ENCODE results near the gene AATF. TPM values are rescaled to one million over a fixed set of nuclear protein-coding genes. Genes with fewer than 3 reads are reported as not detected.

The AATF gene
- total RNA-seq, 6 experiments from 2014 or later: 13.2 to 19.5 (median 16.7) TPM

- DNase-seq: no peak
- peaks cover 0 to 23% (median 4%) of the 10 kb centered on the region in 4 donors for H3K36me3 ChIP-seq
- TF ChIP-seq CTCF (IDR thresholded peaks at IDR 0.05) (no peak), POLR2A (IDR thresholded peaks at IDR 0.05) (no peak)
- no peaks in the 10 kb centered on the region for H3K9me3 ChIP-seq
- no CpG with 5 or more reads among the region's 8 CpGs for WGBS (ENCODE audit: insufficient coverage, low coverage, low lambda C conversion rate, missing lambda C conversion rate)
- H3K4me3 ChIP-seq: no peak overlapping the region
- ATAC-seq: no peak
- intact Hi-C loops (cut with DNase I): no loop called here
- no peaks in the 10 kb centered on the region for H3K4me1 ChIP-seq
- no peak overlapping the region for H3K27ac ChIP-seq
- H3K27me3 ChIP-seq: no peaks in the 10 kb centered on the region
Observed at GRCh38 chr17:37082311-37082860, 133.6 kb downstream of the AATF start.

- no peak for ATAC-seq
- TF ChIP-seq CTCF (IDR thresholded peaks at IDR 0.05): no peak
- TF ChIP-seq POLR2A (IDR thresholded peaks at IDR 0.05): no peak
- WGBS (ENCODE audit: insufficient coverage, low coverage, low lambda C conversion rate, missing lambda C conversion rate): 89% methylated on average over 3 of the region's 4 CpGs
- peaks cover 0 to 29% (median 6%) of the 10 kb centered on the region in 4 donors for H3K36me3 ChIP-seq
- no peak overlapping the region for H3K4me3 ChIP-seq
- no peaks in the 10 kb centered on the region for H3K4me1 ChIP-seq
- no peak for DNase-seq
- no peak overlapping the region for H3K27ac ChIP-seq
- no peaks in the 10 kb centered on the region for H3K9me3 ChIP-seq
- intact Hi-C loops (cut with DNase I): no loop called here
- H3K27me3 ChIP-seq: no peaks in the 10 kb centered on the region
Observed at GRCh38 chr17:37082985-37083384, 134.2 kb downstream of the AATF start.

GRCh38 chr17:37083456-37083855 lies 134.7 kb downstream of the AATF start:
- no peaks in the 10 kb centered on the region for H3K27me3 ChIP-seq
- no peak overlapping the region for H3K27ac ChIP-seq

GRCh38 chr17:37084372-37084771 lies 135.6 kb downstream of the AATF start:
- no peak overlapping the region for H3K4me3 ChIP-seq
- no peaks in the 10 kb centered on the region for H3K27me3 ChIP-seq
- H3K36me3 ChIP-seq: peaks cover 0 to 42% (median 7%) of the 10 kb centered on the region in 4 donors
- H3K27ac ChIP-seq: no peak overlapping the region
- intact Hi-C loops (cut with DNase I): no loop called here
- 60% methylated on average over 5 of the region's 5 CpGs for WGBS (ENCODE audit: insufficient coverage, low coverage, low lambda C conversion rate, missing lambda C conversion rate)
- no peaks in the 10 kb centered on the region for H3K9me3 ChIP-seq
- DNase-seq (no peak), ATAC-seq (no peak)
- TF ChIP-seq CTCF (IDR thresholded peaks at IDR 0.05) (no peak), POLR2A (IDR thresholded peaks at IDR 0.05) (no peak)
- no peaks in the 10 kb centered on the region for H3K4me1 ChIP-seq

More at GRCh38 chr17:37083456-37083855, 134.7 kb downstream of the AATF start:
- H3K4me3 ChIP-seq: no peak overlapping the region
- H3K36me3 ChIP-seq: peaks cover 0 to 34% (median 7%) of the 10 kb centered on the region in 4 donors
- no peaks in the 10 kb centered on the region for H3K4me1 ChIP-seq
- no peaks in the 10 kb centered on the region for H3K9me3 ChIP-seq
- no peak for TF ChIP-seq POLR2A (IDR thresholded peaks at IDR 0.05)
- intact Hi-C loops (cut with DNase I): no loop called here
- WGBS (ENCODE audit: insufficient coverage, low coverage, low lambda C conversion rate, missing lambda C conversion rate): 93% methylated on average over 3 of the region's 6 CpGs
- ATAC-seq (no peak), DNase-seq (no peak)

GRCh38 chr17:37086334-37086733 lies 137.6 kb downstream of the AATF start:
- DNase-seq (no peak), ATAC-seq (no peak)
- no CpG with 5 or more reads among the region's 3 CpGs for WGBS (ENCODE audit: insufficient coverage, low coverage, low lambda C conversion rate, missing lambda C conversion rate)
- Histone ChIP-seq H3K9me3 (no peaks in the 10 kb centered on the region), H3K27me3 (no peaks in the 10 kb centered on the region), H3K36me3 (peaks cover 0 to 51% (median 10%) of the 10 kb centered on the region in 4 donors), H3K27ac (no peak overlapping the region), H3K4me3 (no peak overlapping the region), H3K4me1 (no peaks in the 10 kb centered on the region)
- intact Hi-C loops (cut with DNase I): no loop called here
- TF ChIP-seq CTCF (IDR thresholded peaks at IDR 0.05) (no peak), POLR2A (IDR thresholded peaks at IDR 0.05) (no peak)
